Measurements from ENCODE around the gene ANKS6.

GRCh38 chr9:98743818-98744611, 52.3 kb downstream of the ANKS6 start:
- TF ChIP-seq CTCF (IDR thresholded peaks at IDR 0.05): no peak
- no peak for TF ChIP-seq EZH2 (IDR thresholded peaks at IDR 0.05)
